NCI-H1436 (cell line): ENCODE measurements around the gene EYS.
"Not testable (repeated sequence)": the region's sequence is repeated elsewhere in the genome, so short reads cannot be mapped to it uniquely, and the experiment has no call there.

Source experiments
- DNase-seq: peaks from one replicate; lab custom pipeline; 2025; lab: John Stamatoyannopoulos, UW

EYS gene

GRCh38 chr6:64041373-64041772 is 1665.7 kb downstream of the EYS start:
- DNase-seq: no peak

GRCh38 chr6:64040113-64040512 is 1666.9 kb downstream of the EYS start:
- DNase-seq: no peak

- DNase-seq: no peak
Measured at GRCh38 chr6:64037427-64037826, 1669.6 kb downstream of the EYS start.

GRCh38 chr6:64034910-64035655 is 1671.9 kb downstream of the EYS start:
- no peak for DNase-seq

GRCh38 chr6:64034291-64034690 is 1672.7 kb downstream of the EYS start:
- DNase-seq: no peak

- not testable (repeated sequence) for DNase-seq
Measured at GRCh38 chr6:64030950-64031618, 1675.9 kb downstream of the EYS start.

GRCh38 chr6:64023693-64024092 is 1683.3 kb downstream of the EYS start:
- no peak for DNase-seq

GRCh38 chr6:64014595-64014994 is 1692.4 kb downstream of the EYS start:
- DNase-seq: no peak

GRCh38 chr6:64013011-64013410 is 1694.0 kb downstream of the EYS start:
- no peak for DNase-seq

GRCh38 chr6:64012351-64013001 is 1694.5 kb downstream of the EYS start:
- DNase-seq: peak; percentile 7

- DNase-seq: no peak
Measured at GRCh38 chr6:64010666-64011065, 1696.4 kb downstream of the EYS start.

GRCh38 chr6:64010010-64010409 is 1697.0 kb downstream of the EYS start:
- DNase-seq: no peak

GRCh38 chr6:64006246-64006645 is 1700.8 kb downstream of the EYS start:
- no peak for DNase-seq

- no peak for DNase-seq
Measured at GRCh38 chr6:64000818-64001491, 1706.1 kb downstream of the EYS start.

GRCh38 chr6:63999613-64000012 is 1707.4 kb downstream of the EYS start:
- DNase-seq: no peak

- DNase-seq: no peak
Measured at GRCh38 chr6:63998991-63999390, 1708.0 kb downstream of the EYS start.

GRCh38 chr6:63997734-63998133 is 1709.3 kb downstream of the EYS start:
- DNase-seq: no peak

GRCh38 chr6:63997221-63997620 is 1709.8 kb downstream of the EYS start:
- no peak for DNase-seq

GRCh38 chr6:63985223-63985622 is 1721.8 kb downstream of the EYS start:
- DNase-seq: no peak

GRCh38 chr6:63975699-63976098 is 1731.3 kb downstream of the EYS start:
- DNase-seq: no peak

GRCh38 chr6:63968650-63969049 is 1738.4 kb downstream of the EYS start:
- DNase-seq: no peak

- no peak for DNase-seq
Measured at GRCh38 chr6:63964366-63964765, 1742.7 kb downstream of the EYS start.
